Measurements from ENCODE around the gene OGFOD1.

Gene OGFOD1

GRCh38 chr16:56450986-56451752 lies at the start of gene OGFOD1, which contains the start of gene NUDT21:
Gene OGFOD1, plus strand, starts transcription at chr16:56451554. Its CDS starts 59 bp downstream, at chr16:56451613.
Gene NUDT21, minus strand, starts transcription at chr16:56451332. Its CDS starts 130 bp downstream, at chr16:56451202.
- DNase-seq, result peak; percentile 84

DNA sequence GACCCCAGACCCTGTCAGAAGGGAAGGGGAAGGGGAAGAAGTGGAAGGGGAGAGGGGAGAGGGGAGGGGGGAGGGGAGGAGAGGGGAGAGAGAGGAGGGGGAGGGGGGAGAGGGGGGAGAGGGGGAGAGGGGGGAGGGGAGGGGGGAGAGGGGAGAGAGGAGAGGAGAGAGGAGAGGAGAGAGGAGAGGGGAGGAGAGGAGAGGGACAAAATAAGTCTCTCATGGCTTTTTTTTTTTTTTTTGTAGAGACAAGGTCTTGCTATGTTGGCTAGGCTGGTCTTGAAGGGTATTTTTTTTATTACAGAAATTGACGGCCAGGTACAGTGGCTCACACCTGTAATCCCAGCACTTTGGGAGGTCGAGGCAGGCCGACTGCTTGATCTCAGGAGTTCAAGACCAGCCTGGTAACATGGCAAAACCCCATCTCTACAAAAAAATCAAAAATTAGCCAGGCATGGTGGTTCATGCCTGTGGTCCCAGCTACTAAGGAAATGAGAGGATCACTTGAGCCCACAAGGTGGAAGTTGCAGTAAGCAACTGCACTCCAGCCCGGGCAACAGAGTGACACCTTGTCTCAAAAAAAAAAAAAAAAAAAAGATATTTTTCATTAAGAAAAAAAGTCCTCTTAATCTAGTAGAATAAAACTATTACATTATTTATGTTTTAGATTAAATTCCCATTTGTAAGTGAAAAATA lies 45.2 kb upstream of the OGFOD1 start:
- DNase-seq, result no peak

DNA sequence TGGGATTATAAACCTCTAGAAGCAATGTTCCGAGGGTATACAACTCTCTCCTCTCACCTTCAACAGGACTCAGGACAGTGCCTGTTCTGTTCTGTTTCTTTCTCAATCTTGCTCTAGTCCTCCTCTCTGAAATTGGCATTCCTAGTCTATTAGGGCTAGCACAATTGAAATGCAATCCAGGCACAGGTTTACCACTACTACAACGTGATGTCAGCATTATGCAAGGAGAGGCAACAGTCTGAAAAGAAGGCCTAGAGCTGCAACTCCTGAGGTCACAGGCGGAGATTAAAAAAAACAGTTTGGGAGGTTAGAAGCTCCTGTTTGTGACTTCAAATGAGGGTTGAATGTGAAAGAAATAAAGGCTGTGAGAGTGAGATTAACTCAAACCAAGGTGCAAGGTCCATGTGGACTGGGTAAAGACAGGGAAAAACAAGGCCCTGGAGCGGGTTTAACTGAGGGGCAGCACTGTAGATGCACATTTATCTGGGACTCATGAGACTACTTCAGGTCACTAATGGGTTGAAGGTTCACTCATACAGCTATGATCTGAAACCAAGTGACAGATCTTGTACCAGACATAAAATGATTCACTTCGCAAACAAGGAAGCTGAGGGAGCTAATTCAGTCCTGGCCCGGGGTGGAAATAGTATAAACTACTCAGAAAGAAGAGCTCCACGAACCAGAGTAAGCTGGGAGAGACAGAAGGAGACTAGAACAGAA lies 42.8 kb upstream of the OGFOD1 start:
- no peak for DNase-seq

DNA sequence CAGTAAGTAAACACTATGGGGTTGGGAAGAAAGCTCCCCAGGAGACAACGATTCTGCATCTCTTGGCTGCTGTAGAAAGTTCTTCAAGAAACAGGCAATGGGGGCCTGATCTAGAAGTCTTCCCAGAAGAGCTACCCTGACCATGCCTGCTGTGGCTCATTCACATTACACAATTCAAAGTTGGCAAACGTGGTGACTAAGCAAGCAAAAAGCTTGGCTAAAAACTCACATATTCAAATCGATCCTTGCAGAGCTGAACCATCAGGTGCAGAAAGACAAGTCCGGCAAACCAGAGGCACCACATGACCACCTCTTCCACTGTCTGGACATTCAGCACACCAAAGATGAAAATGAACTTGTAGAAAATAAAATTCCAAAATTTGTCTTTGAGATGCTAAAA lies 42.2 kb upstream of the OGFOD1 start:
- DNase-seq, result no peak

- no peak for DNase-seq
These were observed 40.2 kb upstream of the OGFOD1 start for GRCh38 chr16:56411123-56411522.

- DNase-seq, result no peak
These were observed 39.7 kb upstream of the OGFOD1 start for GRCh38 chr16:56411624-56412023.

- DNase-seq, result no peak
These were observed 38.0 kb upstream of the OGFOD1 start for GRCh38 chr16:56413381-56413780.

DNA sequence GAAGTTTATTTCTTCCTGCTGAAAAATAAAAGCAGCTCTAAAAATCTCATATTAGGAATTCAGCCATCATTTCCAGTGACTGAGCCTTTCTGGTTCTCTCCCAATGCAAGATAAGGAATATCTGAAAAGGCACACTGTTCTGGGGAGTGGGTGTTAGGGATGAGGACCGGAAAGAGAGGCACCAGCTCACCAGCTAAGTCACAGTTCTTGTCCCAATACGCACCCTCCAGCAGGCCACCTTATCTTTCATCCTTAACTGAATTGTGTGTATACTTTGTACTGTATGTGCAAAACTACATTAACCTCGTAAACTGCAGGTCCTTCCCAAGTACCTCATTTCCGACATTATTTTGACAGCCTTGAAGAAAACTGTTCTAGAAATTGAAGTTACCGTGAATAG lies 37.0 kb upstream of the OGFOD1 start:
- no peak for DNase-seq

- DNase-seq, result no peak
These were observed 35.5 kb upstream of the OGFOD1 start for GRCh38 chr16:56415875-56416274.

GRCh38 chr16:56417138-56417537 lies 34.2 kb upstream of the OGFOD1 start:
- no peak for DNase-seq

DNA sequence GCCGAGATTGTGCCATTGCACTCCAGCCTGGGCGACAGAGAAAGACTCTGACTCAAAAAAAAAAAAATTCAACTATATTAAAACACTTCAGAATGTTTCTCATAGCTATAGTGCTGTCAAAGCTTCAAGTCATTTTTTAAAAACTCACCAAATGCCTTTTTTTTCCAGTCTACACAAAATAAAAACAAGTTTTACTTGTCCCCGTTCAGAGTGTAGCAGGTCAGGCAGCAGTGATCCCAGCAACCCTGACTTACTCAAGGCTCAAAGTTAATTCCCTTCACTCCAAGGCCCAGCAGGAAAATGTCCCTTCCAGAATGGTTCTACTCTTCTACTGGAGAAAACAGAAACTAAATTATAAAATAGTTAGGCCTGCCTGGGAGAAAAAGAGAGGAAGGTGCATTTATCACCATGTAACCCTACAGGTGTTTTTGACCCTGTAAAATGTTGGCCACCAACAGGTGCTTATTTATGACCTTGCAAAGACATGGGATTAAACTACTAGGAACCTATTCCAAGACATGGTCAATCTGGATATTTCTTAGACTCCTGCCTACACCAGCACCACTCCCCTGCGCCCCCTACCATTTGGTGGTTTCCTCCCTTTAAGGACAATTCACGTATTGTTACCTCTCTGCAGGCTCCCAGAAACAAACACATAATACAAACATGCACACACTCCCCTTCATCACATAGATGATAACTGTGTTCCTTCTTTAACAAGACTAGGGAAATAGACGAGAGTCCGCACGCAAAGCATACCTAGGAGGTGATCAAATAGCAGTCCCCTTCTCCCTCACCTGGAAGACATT lies 31.4 kb upstream of the OGFOD1 start:
- DNase-seq, result no peak

DNA sequence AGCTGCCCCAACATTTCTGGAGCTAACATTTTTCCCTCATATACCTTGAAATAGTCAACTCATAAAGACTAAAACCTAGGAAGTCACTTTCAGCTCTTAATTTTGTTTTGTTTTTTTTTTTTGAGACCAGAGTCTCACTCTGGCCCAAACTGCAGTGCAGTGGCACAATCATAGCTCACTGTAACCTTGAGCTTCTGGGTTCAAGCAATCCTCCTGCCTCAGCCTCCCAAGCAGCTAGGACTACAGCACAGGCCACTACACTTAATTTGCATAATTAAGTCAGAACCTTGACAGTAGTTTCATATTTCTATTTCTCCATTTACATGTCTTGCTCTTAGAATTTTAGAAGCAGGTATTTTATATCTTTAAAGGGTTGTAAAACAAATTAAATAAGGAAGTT lies 30.7 kb upstream of the OGFOD1 start:
- DNase-seq, result no peak

DNA sequence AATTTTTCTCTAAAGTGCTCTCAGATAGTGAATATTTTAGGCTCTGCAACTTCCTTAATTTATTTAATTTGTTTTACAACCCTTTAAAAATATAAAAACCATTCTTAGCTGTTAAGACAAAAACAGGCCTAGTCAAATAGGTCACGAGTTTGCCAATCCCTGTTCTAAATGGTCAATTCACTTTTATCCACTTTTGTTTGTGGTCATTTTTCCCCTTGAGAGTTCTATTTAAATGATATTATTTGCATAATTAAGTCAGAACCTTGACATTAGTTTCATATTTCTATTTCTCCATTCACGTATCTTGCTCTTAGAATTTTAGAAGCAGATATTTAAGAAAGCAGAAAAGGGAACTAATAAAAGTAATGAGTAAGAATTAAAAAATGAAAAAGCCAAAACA lies 30.0 kb upstream of the OGFOD1 start:
- no peak for DNase-seq

- DNase-seq, result no peak
These were observed 29.2 kb upstream of the OGFOD1 start for GRCh38 chr16:56421976-56422669.

GRCh38 chr16:56422896-56423441 lies 28.4 kb upstream of the OGFOD1 start:
- no peak for DNase-seq

DNA sequence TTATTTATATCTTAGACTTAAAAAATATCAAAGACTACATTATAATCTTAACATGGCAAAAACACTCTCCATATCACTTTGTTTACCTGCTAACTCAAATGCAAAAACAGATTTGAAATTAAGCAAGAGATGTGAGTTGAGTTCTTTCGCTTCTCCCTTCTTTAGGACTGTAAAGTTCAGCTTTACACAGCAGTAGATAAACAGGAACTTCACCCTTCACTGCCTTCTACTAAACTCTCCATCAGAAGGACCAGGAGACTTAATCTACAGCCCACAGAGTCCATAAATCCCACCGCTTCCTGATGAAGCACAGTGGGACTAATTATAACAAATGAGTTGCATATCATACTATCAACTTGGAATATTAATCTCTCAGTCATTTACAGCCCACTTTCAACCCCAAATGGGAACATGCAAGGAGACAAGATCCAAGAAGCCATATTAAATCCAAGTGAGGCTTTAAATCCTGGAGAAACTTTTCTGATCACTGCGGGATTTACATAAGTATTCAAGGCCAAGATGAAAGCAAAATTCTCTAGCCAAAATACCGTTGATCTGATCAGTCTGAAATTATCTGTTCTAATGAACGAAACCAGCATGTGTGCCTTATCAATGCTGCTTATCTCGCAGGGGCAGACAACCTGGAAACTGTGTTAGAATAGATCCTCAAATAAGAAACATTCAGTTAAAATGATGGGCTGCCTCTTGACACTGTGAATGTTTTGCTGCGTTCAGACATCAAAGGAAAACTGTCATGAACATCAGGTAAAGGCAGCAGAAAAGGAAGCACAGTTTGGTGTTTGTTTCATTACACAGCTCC lies 27.6 kb upstream of the OGFOD1 start:
- DNase-seq, result no peak

DNA sequence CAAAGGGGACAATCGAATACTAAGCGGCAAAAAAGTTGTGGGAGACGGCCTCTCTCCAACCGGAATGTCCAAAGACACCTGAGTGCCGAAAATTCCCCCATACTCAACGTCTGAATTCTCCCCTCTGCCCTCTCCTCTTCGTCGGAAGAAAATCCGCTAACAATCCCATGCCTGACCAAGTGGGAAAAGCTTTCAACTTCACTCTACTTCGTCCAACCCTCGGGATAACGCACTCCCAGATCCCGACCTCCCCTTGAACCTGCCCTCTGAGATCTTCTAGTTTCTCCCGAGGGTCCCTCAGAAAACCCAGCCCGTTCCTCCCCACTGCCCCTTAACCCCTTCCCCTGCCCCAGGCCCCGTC lies 27.0 kb upstream of the OGFOD1 start:
- DNase-seq, result no peak

- no peak for DNase-seq
These were observed 26.4 kb upstream of the OGFOD1 start for GRCh38 chr16:56424791-56425438.

GRCh38 chr16:56425439-56425832 lies 25.9 kb upstream of the OGFOD1 start, which contains the start of gene AMFR:
Gene AMFR, minus strand, starts transcription at chr16:56425545. Its CDS starts 218 bp downstream, at chr16:56425327.
- DNase-seq, result peak; percentile 50

- no peak for DNase-seq
These were observed 24.8 kb upstream of the OGFOD1 start for GRCh38 chr16:56426585-56426984.

All from NCI-H510A (cell line).